Neuronal stem cell (in vitro differentiated cells): Measurements from ENCODE around the gene NCAM2.

ENCODE experiments used
- DNase-seq: peaks from one replicate; pipeline ENCODE4 v3.0.0-alpha.2; 2013; ENCODE audit warnings: low spot score
- H2AFZ ChIP-seq: one replicate; pipeline ENCODE4 v1.6.1; 2013; ENCODE audit warnings: mild to moderate bottlenecking, low read length, inconsistent platforms
- H2AK5ac ChIP-seq: 2 replicates; pipeline ENCODE4 v1.6.1; 2013; ENCODE audit warnings: low read depth, mild to moderate bottlenecking, inconsistent platforms, low read length, moderate library complexity, mixed read lengths
- H2BK120ac ChIP-seq: 2 replicates; pipeline ENCODE4 v1.6.1; 2013; ENCODE audit warnings: low read depth, mild to moderate bottlenecking, inconsistent platforms, low read length, moderate library complexity, mixed read lengths
- H2BK12ac ChIP-seq: one replicate; pipeline ENCODE4 v1.6.1; 2013; ENCODE audit warnings: low read length, inconsistent platforms
- H2BK15ac ChIP-seq: 2 replicates; pipeline ENCODE4 v1.6.1; 2013; ENCODE audit warnings: mild to moderate bottlenecking, low read length, inconsistent platforms, mixed read lengths
- H2BK5ac ChIP-seq: one replicate; pipeline ENCODE4 v1.6.1; 2013; ENCODE audit warnings: inconsistent platforms, mild to moderate bottlenecking, low read length, moderate library complexity
- H3K14ac ChIP-seq: one replicate; pipeline ENCODE4 v1.6.1; 2013; ENCODE audit warnings: low read length, inconsistent platforms
- H3K18ac ChIP-seq: 2 replicates; pipeline ENCODE4 v1.6.1; 2013; ENCODE audit warnings: low read length, inconsistent platforms
- H3K23ac ChIP-seq: 2 replicates; pipeline ENCODE4 v1.6.1; 2013; ENCODE audit warnings: low read depth, mild to moderate bottlenecking, mixed read lengths, low read length, inconsistent platforms; ENCODE audit not compliant: poor library complexity
- H3K27ac ChIP-seq: replicated peaks from 3 replicates; pipeline ENCODE4 v1.5.1; 2013; ENCODE audit warnings: low read length, inconsistent platforms
- H3K27me3 ChIP-seq, 3 experiments: 2 replicates each; pipeline ENCODE4 v1.6.1; 2013; ENCODE audit warnings: low read length in 3 of 3, mild to moderate bottlenecking in 2 of 3, inconsistent platforms in 1 of 3, low read depth in 1 of 3, mixed read lengths in 1 of 3, moderate library complexity in 1 of 3; ENCODE audit not compliant: control insufficient read depth in 3 of 3, insufficient read depth in 3 of 3
- H3K36me3 ChIP-seq, 2 donors: replicated peaks in 1 of 2; 2 replicates each; pipeline ENCODE4 v1.6.1; 2013; ENCODE audit warnings: low read length in 2 of 2; ENCODE audit not compliant: control insufficient read depth in 2 of 2, insufficient read depth in 2 of 2
- H3K4ac ChIP-seq: 2 replicates; pipeline ENCODE4 v1.6.1; 2013; ENCODE audit warnings: inconsistent platforms, mild to moderate bottlenecking, low read length, moderate library complexity
- H3K4me1 ChIP-seq, 2 donors: 1 replicate in 1 of 2; 2 replicates in 1 of 2; pipeline ENCODE4 v1.6.1; 2013; ENCODE audit warnings: low read length in 2 of 2, low read depth in 1 of 2; ENCODE audit not compliant: control insufficient read depth in 2 of 2, insufficient read depth in 1 of 2
- H3K4me2 ChIP-seq: one replicate; pipeline ENCODE4 v1.6.1; 2013; ENCODE audit warnings: mild to moderate bottlenecking, low read length, inconsistent platforms; ENCODE audit not compliant: insufficient read depth, poor library complexity, severe bottlenecking
- H3K4me3 ChIP-seq, 2 donors: 2 replicates each; pipeline ENCODE4 v1.5.1; 2013; ENCODE audit warnings: low read length in 2 of 2, mild to moderate bottlenecking in 2 of 2, inconsistent platforms in 1 of 2, moderate library complexity in 1 of 2
- H3K79me1 ChIP-seq: one replicate; pipeline ENCODE4 v1.6.1; 2013; ENCODE audit warnings: low read depth, mild to moderate bottlenecking, inconsistent platforms, low read length, moderate library complexity
- H3K9ac ChIP-seq: one replicate; pipeline ENCODE4 v1.6.1; 2013; ENCODE audit warnings: mild to moderate bottlenecking, low read depth, low read length, inconsistent platforms; ENCODE audit not compliant: poor library complexity
- H3K9me3 ChIP-seq, 2 donors: replicated peaks in 1 of 2; 2 replicates each; pipeline versions ENCODE3 to v1.6.1; 2013; ENCODE audit warnings: low read length in 2 of 2, mild to moderate bottlenecking in 2 of 2, inconsistent platforms in 1 of 2, low read depth in 1 of 2, mixed read lengths in 1 of 2, moderate library complexity in 1 of 2; ENCODE audit not compliant: control insufficient read depth in 2 of 2, insufficient read depth in 1 of 2
- H4K8ac ChIP-seq: one replicate; pipeline ENCODE4 v1.6.1; 2013; ENCODE audit warnings: low read depth, mild to moderate bottlenecking, inconsistent platforms, low read length, moderate library complexity
- H4K91ac ChIP-seq: one replicate; pipeline ENCODE4 v1.6.1; 2013; ENCODE audit warnings: low read length, low read depth, mild to moderate bottlenecking, inconsistent platforms; ENCODE audit not compliant: poor library complexity
- WGBS, 2 donors: extraction: QIAGEN DNeasy Blood & Tissue Kit; methylation state at CpG; one replicate each; pipeline ENCODE4 v1.1.7; 2013; ENCODE audit warnings: missing lambda C conversion rate in 2 of 2, mixed read lengths in 1 of 2; ENCODE audit not compliant: insufficient read length in 2 of 2, insufficient replicate concordance in 1 of 2; ENCODE audit errors: extremely low coverage in 2 of 2; 5-methylcytosine and 5-hydroxymethylcytosine counted together

Gene NCAM2

DNA sequence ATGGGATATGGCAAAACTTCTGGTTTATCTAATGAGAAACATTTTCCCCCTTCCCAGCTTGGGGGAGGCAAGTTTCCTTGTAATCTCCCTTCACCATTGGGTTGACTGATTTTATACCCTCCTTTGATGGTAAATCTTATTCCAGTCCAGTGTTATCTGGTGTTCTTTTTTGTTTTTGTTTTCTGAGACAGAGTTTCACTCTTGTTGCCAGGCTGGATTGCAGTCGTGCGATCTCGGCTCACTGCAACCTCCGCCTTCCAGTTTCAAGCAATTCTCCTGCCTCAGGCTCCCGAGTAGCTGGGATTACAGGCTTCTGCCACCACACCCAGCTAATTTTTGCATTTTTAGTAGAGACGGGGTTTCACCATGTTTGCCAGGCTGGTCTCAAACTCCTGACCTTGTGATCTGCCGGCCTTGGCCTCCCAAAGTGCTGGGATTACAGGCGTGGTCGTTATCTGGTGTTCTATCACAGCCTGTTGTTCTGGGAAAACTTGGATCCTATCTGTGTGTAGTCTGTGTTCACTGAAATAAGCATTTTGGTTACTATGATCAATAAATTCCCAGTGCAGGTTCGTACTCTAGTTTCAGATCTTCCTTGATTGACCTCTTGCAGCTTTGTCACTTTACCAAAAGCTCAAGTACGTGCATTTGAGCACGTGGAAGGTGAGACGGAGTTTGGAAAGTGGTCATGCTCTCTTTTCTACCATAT is 281.1 kb downstream of the NCAM2 start:
- no peak overlapping the region for H2AFZ ChIP-seq
- no peaks in the 10 kb centered on the region for H3K9me3 ChIP-seq
- no peak overlapping the region for H3K4me3 ChIP-seq
- H3K14ac ChIP-seq = no peak overlapping the region
- H3K27me3 ChIP-seq = no peaks in the 10 kb centered on the region
- H3K36me3 ChIP-seq = no peaks in the 10 kb centered on the region
- H4K8ac ChIP-seq = no peak overlapping the region
- H3K23ac ChIP-seq = no peak overlapping the region
- DNase-seq = no peak
- no peak overlapping the region for H4K91ac ChIP-seq
- H3K27ac ChIP-seq = no peak overlapping the region
- WGBS, 2 donors = no CpG with 5 or more reads among the region's 13 CpGs
- H2BK5ac ChIP-seq = no peak overlapping the region
- no peak overlapping the region for H2BK120ac ChIP-seq
- H2BK12ac ChIP-seq = no peak overlapping the region
- no peak overlapping the region for H2BK15ac ChIP-seq
- H3K4ac ChIP-seq = no peak overlapping the region
- no peak overlapping the region for H3K9ac ChIP-seq
- no peaks in the 10 kb centered on the region for H3K79me1 ChIP-seq
- H3K4me1 ChIP-seq = no peaks in the 10 kb centered on the region
- H3K18ac ChIP-seq = no peak overlapping the region
- H2AK5ac ChIP-seq = no peak overlapping the region
- H3K4me2 ChIP-seq = no peak overlapping the region

DNA sequence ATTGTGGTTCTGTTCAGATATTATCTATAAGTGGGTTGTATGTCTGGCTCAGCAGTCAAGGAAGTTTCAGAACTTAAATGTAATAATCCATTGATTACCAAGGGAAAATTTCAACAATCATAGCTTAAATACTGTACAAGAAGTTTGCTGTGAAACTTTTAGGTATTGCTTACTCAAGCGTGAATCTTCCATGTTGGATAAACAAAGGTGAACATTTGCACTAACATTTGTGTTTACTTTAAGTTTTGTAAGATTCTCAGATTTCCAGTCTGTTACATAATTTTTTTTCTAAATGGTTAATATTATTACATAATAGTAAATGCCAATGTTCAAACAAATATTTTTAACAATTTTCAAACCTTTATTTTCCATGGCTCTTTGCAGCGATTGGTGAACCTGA is 285.6 kb downstream of the NCAM2 start:
- no CpG with 5 or more reads among the region's 2 CpGs for WGBS, 2 donors
- Histone ChIP-seq H2AFZ (no peak overlapping the region), H3K4ac (no peak overlapping the region)

DNA sequence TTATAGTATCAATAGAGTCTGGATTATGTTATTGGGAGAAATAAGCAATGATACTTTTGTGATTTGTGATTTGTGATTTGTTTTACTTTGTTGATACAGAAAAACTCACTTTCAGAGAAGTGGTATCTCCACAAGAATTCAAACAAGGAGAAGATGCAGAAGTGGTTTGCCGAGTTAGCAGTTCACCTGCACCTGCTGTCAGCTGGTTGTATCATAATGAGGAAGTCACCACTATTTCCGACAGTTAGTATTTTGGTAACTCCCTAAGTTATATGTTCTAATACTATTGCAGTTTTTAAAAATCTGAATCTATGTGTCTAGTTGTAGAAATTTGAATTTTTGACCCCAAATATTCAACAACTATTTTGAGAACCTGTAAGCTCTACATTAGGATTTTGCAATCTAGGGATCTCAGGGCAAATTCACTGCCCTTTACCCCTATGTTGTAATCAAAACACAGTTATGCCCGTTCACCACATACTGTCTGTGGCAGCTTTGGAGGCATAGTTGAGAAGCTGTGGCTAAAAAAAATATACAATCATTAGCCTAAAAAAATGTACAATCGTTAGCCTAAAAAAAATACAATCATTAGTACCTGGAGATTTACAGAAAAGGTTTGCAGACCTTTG is 288.1 kb downstream of the NCAM2 start:
- no peak overlapping the region for H3K9ac ChIP-seq
- H2AFZ ChIP-seq = no peak overlapping the region
- H3K27ac ChIP-seq = no peak overlapping the region
- no peak overlapping the region for H3K4me2 ChIP-seq
- no peak overlapping the region for H3K4ac ChIP-seq
- H2BK120ac ChIP-seq = no peak overlapping the region
- H3K36me3 ChIP-seq = no peaks in the 10 kb centered on the region
- H2BK5ac ChIP-seq = no peak overlapping the region
- no peak overlapping the region for H3K4me3 ChIP-seq
- H3K9me3 ChIP-seq = no peaks in the 10 kb centered on the region
- no peaks in the 10 kb centered on the region for H3K27me3 ChIP-seq
- no CpG with 5 or more reads among the region's 4 CpGs for WGBS, 2 donors
- no peak overlapping the region for H3K14ac ChIP-seq
- no peak overlapping the region for H4K91ac ChIP-seq
- no peak overlapping the region for H4K8ac ChIP-seq
- H3K18ac ChIP-seq = no peak overlapping the region
- H3K79me1 ChIP-seq = no peaks in the 10 kb centered on the region
- no peak overlapping the region for H2BK15ac ChIP-seq
- no peak for DNase-seq
- H2AK5ac ChIP-seq = no peak overlapping the region
- H2BK12ac ChIP-seq = no peak overlapping the region
- H3K23ac ChIP-seq = no peak overlapping the region
- no peaks in the 10 kb centered on the region for H3K4me1 ChIP-seq

More for the DNA sequence above, 285.6 kb downstream of the NCAM2 start:
- H4K91ac ChIP-seq = no peak overlapping the region
- no peaks in the 10 kb centered on the region for H3K9me3 ChIP-seq
- H3K4me2 ChIP-seq = no peak overlapping the region
- no peak overlapping the region for H2AK5ac ChIP-seq
- H3K4me1 ChIP-seq = no peaks in the 10 kb centered on the region
- DNase-seq = no peak
- H3K27me3 ChIP-seq = no peaks in the 10 kb centered on the region
- no peak overlapping the region for H3K18ac ChIP-seq
- no peak overlapping the region for H2BK5ac ChIP-seq
- no peak overlapping the region for H3K9ac ChIP-seq
- H3K23ac ChIP-seq = no peak overlapping the region
- H4K8ac ChIP-seq = no peak overlapping the region
- H3K14ac ChIP-seq = no peak overlapping the region
- H3K36me3 ChIP-seq = no peaks in the 10 kb centered on the region
- no peak overlapping the region for H2BK12ac ChIP-seq
- no peak overlapping the region for H2BK120ac ChIP-seq
- H2BK15ac ChIP-seq = no peak overlapping the region
- no peak overlapping the region for H3K4me3 ChIP-seq
- no peak overlapping the region for H3K27ac ChIP-seq
- H3K79me1 ChIP-seq = no peaks in the 10 kb centered on the region

DNA sequence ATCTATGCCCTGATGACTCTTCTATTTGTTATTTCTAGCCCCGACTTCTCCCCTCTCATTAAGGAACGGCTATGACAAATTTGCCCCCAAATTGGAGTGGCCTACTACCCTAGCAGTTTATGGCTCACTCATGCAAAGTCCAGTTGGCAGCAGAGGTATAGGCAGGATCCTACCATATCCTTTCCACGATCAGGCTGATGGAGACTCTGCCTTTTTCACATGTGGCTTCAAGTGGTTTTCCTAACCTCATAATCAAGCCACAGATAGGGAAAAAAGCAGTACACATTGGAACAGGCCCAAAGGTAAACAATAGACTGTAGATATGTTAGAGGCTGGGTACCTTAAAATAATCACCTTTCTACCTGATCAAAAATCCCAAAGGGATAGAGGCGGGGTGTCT is 292.5 kb downstream of the NCAM2 start:
- WGBS, 2 donors = no CpG with 5 or more reads among the region's 4 CpGs

More for the DNA sequence above, 292.5 kb downstream of the NCAM2 start:
- Histone ChIP-seq H3K9me3 (no peaks in the 10 kb centered on the region), H3K27ac (no peak overlapping the region), H3K4me3 (no peak overlapping the region), H2BK120ac (no peak overlapping the region), H3K36me3 (no peaks in the 10 kb centered on the region), H4K91ac (no peak overlapping the region), H2AK5ac (no peak overlapping the region), H3K4ac (no peak overlapping the region), H3K18ac (no peak overlapping the region), H3K9ac (no peak overlapping the region), H2AFZ (no peak overlapping the region), H3K4me2 (no peak overlapping the region), H3K79me1 (no peaks in the 10 kb centered on the region), H3K23ac (no peak overlapping the region), H2BK12ac (no peak overlapping the region), H3K14ac (no peak overlapping the region), H2BK15ac (no peak overlapping the region), H3K4me1 (no peaks in the 10 kb centered on the region), H3K27me3 (no peaks in the 10 kb centered on the region), H4K8ac (no peak overlapping the region), H2BK5ac (no peak overlapping the region)
- DNase-seq = no peak
